H1 (cell line): ENCODE measurements around the gene TAX1BP3. TPM values are rescaled to one million over a fixed set of nuclear protein-coding genes. Genes with fewer than 3 reads are reported as not detected.

Experiments used
- CTCF ChIA-PET: fragments of 300-600 bp; sonication (Branson Sonifier 250); formaldehyde crosslinking; loops from one replicate; lab custom pipeline; 2021; ENCODE audit not compliant: partially characterized antibody; lab: Charles Lee
- POLR2A ChIA-PET: fragments of 300-600 bp; sonication (Branson Sonifier 250); formaldehyde crosslinking; loops from one replicate; lab custom pipeline; 2021; ENCODE audit warnings: inconsistent platforms; ENCODE audit not compliant: partially characterized antibody; lab: Charles Lee
- DNase-seq, 2 experiments: peaks; one replicate each; pipeline versions ENCODE4 v3.0.0 to v3.0.0-alpha.2; 2010 to 2022; ENCODE audit warnings: low spot score in 2 of 2, low read depth in 1 of 2, mixed read lengths in 1 of 2
- FAIRE-seq: peaks from 2 replicates; lab custom pipeline; 2011; peaks lifted over from hg19 to GRCh38; lab: Jason Lieb, UNC
- H2AFZ ChIP-seq: 2 replicates; pipeline ENCODE4 v1.8.1; 2012; ENCODE audit warnings: low read length, inconsistent platforms
- H2AK5ac ChIP-seq: 2 replicates; pipeline ENCODE4 v1.6.1; 2013; ENCODE audit warnings: low read depth, low read length
- H2BK120ac ChIP-seq: replicated peaks from 2 replicates; pipeline ENCODE3; 2013; ENCODE audit warnings: low read depth, low read length, inconsistent platforms
- H2BK12ac ChIP-seq: 2 replicates; pipeline ENCODE4 v1.6.1; 2013; ENCODE audit warnings: low read depth, low read length
- H2BK15ac ChIP-seq: 2 replicates; pipeline ENCODE4 v1.6.1; 2013; ENCODE audit warnings: low read length
- H2BK20ac ChIP-seq: 2 replicates; pipeline ENCODE4 v1.6.1; 2013; ENCODE audit warnings: low read length
- H2BK5ac ChIP-seq: 2 replicates; pipeline ENCODE4 v1.6.1; 2013; ENCODE audit warnings: low read depth, low read length
- H3K14ac ChIP-seq: 2 replicates; pipeline ENCODE4 v1.6.1; 2013; ENCODE audit warnings: inconsistent platforms; ENCODE audit not compliant: insufficient read length
- H3K18ac ChIP-seq: 2 replicates; pipeline ENCODE4 v1.6.1; 2013; ENCODE audit warnings: low read length; ENCODE audit errors: extremely low read depth
- H3K23ac ChIP-seq: 2 replicates; pipeline ENCODE4 v1.6.1; 2013; ENCODE audit warnings: inconsistent platforms; ENCODE audit not compliant: insufficient read length
- H3K23me2 ChIP-seq: 2 replicates; pipeline ENCODE4 v1.6.1; 2013; ENCODE audit warnings: low read depth, low read length
- H3K27ac ChIP-seq: 2 replicates; pipeline ENCODE4 v1.6.1; 2011; ENCODE audit warnings: low read depth, low read length, inconsistent platforms
- H3K27me3 ChIP-seq, 4 experiments: replicated peaks in 1 of 4; 1 replicate in 1 of 4; 2 replicates in 3 of 4; pipeline versions ENCODE4 v1.6.1 to v1.8.1; 2011 to 2013; ENCODE audit warnings: low read length in 3 of 4, mild to moderate bottlenecking in 3 of 4, inconsistent platforms in 2 of 4, mixed read lengths in 2 of 4, moderate library complexity in 1 of 4; ENCODE audit not compliant: control insufficient read depth in 3 of 4, insufficient read depth in 3 of 4; ENCODE audit errors: extremely low read depth in 1 of 4
- H3K36me3 ChIP-seq, 4 experiments: 2 replicates each; pipeline versions ENCODE4 v1.6.1 to v1.8.1; 2011 to 2013; ENCODE audit warnings: mild to moderate bottlenecking in 4 of 4, low read length in 3 of 4, moderate library complexity in 2 of 4, control low read depth in 1 of 4, inconsistent platforms in 1 of 4; ENCODE audit not compliant: insufficient read depth in 4 of 4, control insufficient read depth in 2 of 4
- H3K4ac ChIP-seq: replicated peaks from 2 replicates; pipeline ENCODE3; 2013; ENCODE audit warnings: low read length, low read depth, mixed read lengths, inconsistent platforms; ENCODE audit not compliant: insufficient read length
- H3K4me1 ChIP-seq, 4 experiments: replicated peaks in 1 of 4; 1 replicate in 1 of 4; 2 replicates in 3 of 4; pipeline versions ENCODE4 v1.6.1 to v1.8.1; 2011 to 2013; ENCODE audit warnings: low read length in 3 of 4, inconsistent platforms in 2 of 4, mixed read lengths in 1 of 4; ENCODE audit not compliant: insufficient read depth in 4 of 4, control insufficient read depth in 3 of 4
- H3K4me2 ChIP-seq, 2 experiments: 2 replicates each; pipeline versions ENCODE4 v1.6.1 to v1.8.1; 2011 to 2013; ENCODE audit warnings: low read depth in 2 of 2, low read length in 2 of 2, control low read depth in 1 of 2, inconsistent platforms in 1 of 2, mild to moderate bottlenecking in 1 of 2; ENCODE audit not compliant: insufficient read depth in 1 of 2
- H3K4me3 ChIP-seq, 4 experiments: fragments of 200-600, 300-600 bp in 1 of 4; sonication (generic), shearing (Covaris generic), sonication (Bioruptor Twin) in 1 of 4; 2 replicates each; pipeline versions ENCODE4 v1.5.1 to v1.8.1; 2011 to 2016; ENCODE audit warnings: low read length in 4 of 4, low read depth in 3 of 4, control low read depth in 2 of 4, inconsistent platforms in 2 of 4, mild to moderate bottlenecking in 2 of 4, mixed read lengths in 1 of 4, moderate library complexity in 1 of 4; ENCODE audit not compliant: insufficient read depth in 2 of 4; ENCODE audit errors: extremely low read depth in 1 of 4
- H3K56ac ChIP-seq: replicated peaks from 2 replicates; pipeline ENCODE3; 2013; ENCODE audit warnings: low read depth, mild to moderate bottlenecking, mixed read lengths, low read length, inconsistent platforms; ENCODE audit not compliant: insufficient read length
- H3K79me1 ChIP-seq: 2 replicates; pipeline ENCODE4 v1.6.1; 2013; ENCODE audit warnings: low read depth, low read length, control low read depth
- H3K79me2 ChIP-seq, 2 experiments: 2 replicates each; pipeline versions ENCODE4 v1.6.1 to v1.8.1; 2012 to 2013; ENCODE audit warnings: low read length in 2 of 2, mild to moderate bottlenecking in 2 of 2, inconsistent platforms in 1 of 2; ENCODE audit not compliant: insufficient read depth in 2 of 2, control insufficient read depth in 1 of 2
- H3K9ac ChIP-seq, 4 experiments: replicated peaks in 1 of 4; 1 replicate in 1 of 4; 2 replicates in 3 of 4; pipeline versions ENCODE4 v1.6.1 to v1.8.1; 2011 to 2013; ENCODE audit warnings: low read depth in 3 of 4, low read length in 3 of 4, control low read depth in 2 of 4, mild to moderate bottlenecking in 2 of 4, moderate library complexity in 2 of 4, inconsistent platforms in 1 of 4; ENCODE audit errors: extremely low read depth in 1 of 4
- H3K9me3 ChIP-seq, 2 experiments: 2 replicates each; pipeline versions ENCODE4 v1.6.1 to v1.8.1; 2012 to 2013; ENCODE audit warnings: mild to moderate bottlenecking in 2 of 2, moderate library complexity in 2 of 2, control low read depth in 1 of 2, inconsistent platforms in 1 of 2, low read depth in 1 of 2, low read length in 1 of 2, mixed read lengths in 1 of 2; ENCODE audit not compliant: insufficient read depth in 2 of 2
- H4K20me1 ChIP-seq, 2 experiments: replicated peaks in 1 of 2; 2 replicates each; pipeline versions ENCODE3 to v1.8.1; 2011 to 2013; ENCODE audit warnings: inconsistent platforms in 2 of 2, low read length in 2 of 2, mild to moderate bottlenecking in 1 of 2; ENCODE audit not compliant: insufficient read depth in 2 of 2, control insufficient read depth in 1 of 2
- H4K5ac ChIP-seq: 2 replicates; pipeline ENCODE4 v1.6.1; 2013; ENCODE audit warnings: low read length, low read depth, mixed read lengths, inconsistent platforms; ENCODE audit not compliant: insufficient read length
- H4K8ac ChIP-seq: 2 replicates; pipeline ENCODE4 v1.8.0; 2013; ENCODE audit warnings: mild to moderate bottlenecking, moderate library complexity, low read length, inconsistent platforms; ENCODE audit not compliant: insufficient read depth; ENCODE audit errors: extremely low read depth
- H4K91ac ChIP-seq: replicated peaks from 2 replicates; pipeline ENCODE3; 2013; ENCODE audit warnings: low read length, mixed read lengths, inconsistent platforms; ENCODE audit not compliant: insufficient read length
- ATF3 ChIP-seq: IDR thresholded peaks from 2 replicates; pipeline ENCODE4 v1.6.1; 2011; ENCODE audit warnings: low read depth, mild to moderate bottlenecking, low read length; ENCODE audit not compliant: insufficient read depth
- CBX8 ChIP-seq: fragments of 300-800, 300-1000 bp; sonication (generic); IDR thresholded peaks from 2 replicates; pipeline ENCODE4 v1.7.1; 2016; ENCODE audit warnings: low read depth, low read length, borderline replicate concordance
- CREB1 ChIP-seq: IDR thresholded peaks from 2 replicates; pipeline ENCODE4 v1.6.1; 2012; ENCODE audit warnings: inconsistent platforms
- EP300 ChIP-seq, 2 experiments: IDR thresholded peaks; 1 replicate in 1 of 2; 2 replicates in 1 of 2; pipeline ENCODE4 v1.6.1; 2011 to 2012; ENCODE audit warnings: low read depth in 2 of 2, low read length in 2 of 2, mild to moderate bottlenecking in 2 of 2, borderline replicate concordance in 1 of 2, inconsistent platforms in 1 of 2, moderate library complexity in 1 of 2
- EZH2 ChIP-seq: fragments of 200-600 bp; sonication (generic); IDR thresholded peaks from 2 replicates; pipeline ENCODE4 v1.7.1; 2012; ENCODE audit warnings: low read depth, mild to moderate bottlenecking, moderate library complexity, low read length, inconsistent platforms; ENCODE audit not compliant: severe bottlenecking
- GABPA ChIP-seq: IDR thresholded peaks from 2 replicates; pipeline ENCODE4 v1.6.1; 2011; ENCODE audit warnings: mild to moderate bottlenecking, low read length, moderate library complexity, borderline replicate concordance; ENCODE audit not compliant: insufficient read depth
- GTF2F1 ChIP-seq: IDR thresholded peaks from 2 replicates; pipeline ENCODE4 v1.6.1; 2012; ENCODE audit warnings: low read depth, low read length, improper control_type of control experiment, borderline replicate concordance
- JUN ChIP-seq: IDR thresholded peaks from 2 replicates; pipeline ENCODE4 v1.6.1; 2011; ENCODE audit warnings: low read depth, mild to moderate bottlenecking, improper control_type of control experiment, low read length
- KDM1A ChIP-seq: fragments of 200-600, 300-600 bp; sonication (generic); IDR thresholded peaks from 2 replicates; pipeline ENCODE4 v1.7.1; 2016; ENCODE audit warnings: mild to moderate bottlenecking, low read length, borderline replicate concordance
- KDM5A ChIP-seq: fragments of 200-600 bp; IDR thresholded peaks from 2 replicates; pipeline ENCODE4 v1.7.1; 2012; ENCODE audit warnings: mild to moderate bottlenecking, low read length, inconsistent platforms, mixed read lengths
- POLR2AphosphoS5 ChIP-seq: IDR thresholded peaks from 2 replicates; pipeline ENCODE4 v1.6.1; 2011; ENCODE audit warnings: low read depth, low read length
- RXRA ChIP-seq: IDR thresholded peaks from 2 replicates; pipeline ENCODE4 v1.6.1; 2011; ENCODE audit warnings: low read depth, mild to moderate bottlenecking, low read length, moderate library complexity; ENCODE audit not compliant: insufficient read depth
- SIN3A ChIP-seq, 2 experiments: IDR thresholded peaks in 1 of 2; conservative IDR thresholded peaks in 1 of 2; 2 replicates each; pipeline ENCODE4 v1.6.1; 2011 to 2012; ENCODE audit warnings: low read length in 2 of 2, improper control_type of control experiment in 1 of 2, low read depth in 1 of 2, mild to moderate bottlenecking in 1 of 2
- SP1 ChIP-seq: IDR thresholded peaks from 2 replicates; pipeline ENCODE4 v1.6.1; 2011; ENCODE audit warnings: low read depth, low read length
- WGBS, 2 experiments: shearing (Covaris generic) in 1 of 2; methylation state at CpG; one replicate each; pipeline versions ENCODE4 v1.1.6 to v1.1.7; 2013 to 2015; ENCODE audit warnings: low lambda C conversion rate in 2 of 2, mixed read lengths in 2 of 2, inconsistent platforms in 1 of 2, low coverage in 1 of 2, missing lambda C conversion rate in 1 of 2; ENCODE audit not compliant: insufficient replicate concordance in 2 of 2, insufficient coverage in 1 of 2, insufficient read length in 1 of 2; ENCODE audit errors: extremely low coverage in 1 of 2, missing lambda C conversion rate in 1 of 2; 5-methylcytosine and 5-hydroxymethylcytosine counted together
- polyA plus RNA-seq, 7 experiments: library from polyadenylated mRNA; depleted of rRNA in 3 of 7; stranded (reverse) in 5 of 7; unstranded in 2 of 7; fragments of >200 nt in 5 of 7; fragments of 200-250 nt in 2 of 7; gene quantifications; 1 replicate in 5 of 7; 2 replicates in 1 of 7; 4 replicates in 1 of 7; pipeline versions ENCODE4 v1.2.1 to v1.2.3, GENCODE V29; 2011 to 2013; ENCODE audit warnings: missing spikeins in 2 of 7, mixed read lengths in 2 of 7
- total RNA-seq: library from RNA; stranded (reverse); fragmentation: NEBNext Ultra II Directional; extraction: Animal tissue kit (Norgen Biotek cat#: 25700); gene quantifications from 2 replicates; pipeline ENCODE4 v1.2.1, GENCODE V29; 2021

Gene TAX1BP3
- total and polyA plus RNA-seq, 2 of the 8 experiments (the other 6 are each of a cell fraction or from before 2014, with no cell fraction given), result 65.3 to 81.8 TPM

GRCh38 chr17:3681057-3681456, 12.7 kb upstream of the TAX1BP3 start:
- H4K20me1 ChIP-seq, result peaks cover 0 to 4% of the 10 kb centered on the region in 2 experiments
- H3K18ac ChIP-seq, result no peak overlapping the region
- H3K36me3 ChIP-seq, result no peaks in the 10 kb centered on the region
- H2BK5ac ChIP-seq, result no peak overlapping the region
- no peak overlapping the region for H2BK20ac ChIP-seq
- no peak for FAIRE-seq
- H3K79me2 ChIP-seq, result no peaks in the 10 kb centered on the region
- peaks cover 0 to 3% (median under 1%) of the 10 kb centered on the region in 4 experiments; a peak in 3 of 7 replicates for H3K4me1 ChIP-seq
- H3K9ac ChIP-seq, result no peak overlapping the region
- no peak overlapping the region for H2BK15ac ChIP-seq
- H3K23me2 ChIP-seq, result no peaks in the 10 kb centered on the region
- CTCF ChIA-PET, result interaction anchor here (2.2 kb wide), 1 partner anchor 26 kb away, joined by 10 read pairs; no protein-coding TSS in a partner anchor
- POLR2A ChIA-PET, result no interaction called here
- H3K27ac ChIP-seq, result no peak overlapping the region
- H3K4me2 ChIP-seq, result no peak overlapping the region
- no peak for DNase-seq
- no peaks in the 10 kb centered on the region for H3K9me3 ChIP-seq
- H3K27me3 ChIP-seq, result 0 out of 7 replicates have a peak, but pooled peaks cover 0 to 2% (median 0%) of the 10 kb centered on the region in 4 experiments
- no peak overlapping the region for H2BK12ac ChIP-seq
- no peak overlapping the region for H3K56ac ChIP-seq
- H2AK5ac ChIP-seq, result no peak overlapping the region
- WGBS, 2 experiments, result 82% methylated on average over 11 of the region's 12 CpGs; no CpG with 5 or more reads in 1 of the 2 experiments
- no peak overlapping the region for H2BK120ac ChIP-seq
- no peaks in the 10 kb centered on the region for H3K79me1 ChIP-seq
- no peak overlapping the region for H4K5ac ChIP-seq
- no peak overlapping the region for H3K14ac ChIP-seq
- no peak overlapping the region for H3K4me3 ChIP-seq
- H4K8ac ChIP-seq, result no peak overlapping the region
- H4K91ac ChIP-seq, result no peak overlapping the region
- no peak overlapping the region for H3K23ac ChIP-seq
- no peak overlapping the region for H3K4ac ChIP-seq
- no peak overlapping the region for H2AFZ ChIP-seq
- TF ChIP-seq JUN (no peak), POLR2AphosphoS5 (no peak), GABPA (no peak), CREB1 (no peak), KDM5A (no peak), SP1 (no peak), GTF2F1 (no peak), EZH2 (no peak), CBX8 (no peak), KDM1A (no peak), EP300 (IDR thresholded peaks at IDR 0.05; ENCODE audit: borderline replicate concordance in 1 of 2, low read depth in 2 of 2, low read length in 2 of 2) (no peak), ATF3 (no peak), RXRA (no peak), SIN3A (conservative IDR thresholded peaks at IDR 0.05 in 1 of 2, IDR thresholded peaks at IDR 0.05 in 1 of 2; ENCODE audit: low read depth in 1 of 2, low read length in 2 of 2) (no peak)
